IMR-90 (cell line): Measurements from ENCODE around the gene OR9A2. TPM values are rescaled to one million over a fixed set of nuclear protein-coding genes. Genes with fewer than 3 reads are reported as not detected.

Experiments used
- ATAC-seq: fragments of 200-7000 bp; cut with Tn5 transposase; 2 replicates; pipeline ENCODE4 v1.9.1; 2020; ENCODE audit warnings: low read depth, mild to moderate bottlenecking, moderate library complexity
- BruUV-seq: library from RNA; stranded (reverse); fragments of 400-500 nt; replicated peaks from 2 replicates; lab custom pipeline; 2021; lab: Mats Ljungman, UMichigan
- CTCF ChIA-PET: fragments of 300-600 bp; formaldehyde crosslinking; extraction: SDS; loops from one replicate; lab custom pipeline; 2021; ENCODE audit warnings: antibody characterized with exemption; lab: Yijun Ruan, JAX
- POLR2A ChIA-PET: fragments of 300-600 bp; sonication (Branson Sonifier 250); formaldehyde crosslinking; loops from one replicate; lab custom pipeline; 2022; ENCODE audit warnings: antibody characterized with exemption; ENCODE audit not compliant: unreplicated experiment; lab: Charles Lee
- DNase-seq: peaks from one replicate; pipeline ENCODE4 v3.0.0; 2013
- H2AFZ ChIP-seq: replicated peaks from 2 replicates; pipeline ENCODE3; 2013; ENCODE audit warnings: low read length, mild to moderate bottlenecking; ENCODE audit not compliant: poor library complexity
- H2AK5ac ChIP-seq: 2 replicates; pipeline ENCODE4 v1.6.1; 2013; ENCODE audit warnings: low read depth, low read length, inconsistent platforms
- H2AK9ac ChIP-seq: replicated peaks from 2 replicates; pipeline ENCODE3; 2013; ENCODE audit warnings: mild to moderate bottlenecking, low read depth, low read length, moderate library complexity; ENCODE audit not compliant: poor library complexity
- H2BK120ac ChIP-seq: 2 replicates; pipeline ENCODE4 v1.6.1; 2013; ENCODE audit warnings: low read depth, low read length, inconsistent platforms
- H2BK15ac ChIP-seq: 3 replicates; pipeline ENCODE4 v1.6.1; 2013; ENCODE audit warnings: low read depth, low read length, inconsistent platforms
- H2BK20ac ChIP-seq: 2 replicates; pipeline ENCODE4 v1.6.1; 2013; ENCODE audit warnings: low read depth, mild to moderate bottlenecking, inconsistent platforms, low read length, moderate library complexity
- H2BK5ac ChIP-seq: 2 replicates; pipeline ENCODE4 v1.6.1; 2013; ENCODE audit warnings: mild to moderate bottlenecking, low read depth, low read length, inconsistent platforms; ENCODE audit not compliant: poor library complexity, severe bottlenecking
- H3K14ac ChIP-seq: replicated peaks from 2 replicates; pipeline ENCODE4 v1.6.1; 2013; ENCODE audit warnings: low read depth, low read length, inconsistent platforms
- H3K18ac ChIP-seq: 2 replicates; pipeline ENCODE4 v1.6.1; 2013; ENCODE audit warnings: low read depth, low read length, control low read depth
- H3K23ac ChIP-seq: 2 replicates; pipeline ENCODE4 v1.6.1; 2013; ENCODE audit warnings: low read depth, low read length, inconsistent platforms
- H3K27ac ChIP-seq: 2 replicates; pipeline ENCODE4 v1.5.1; 2013; ENCODE audit warnings: mild to moderate bottlenecking, control low read depth, low read length; ENCODE audit not compliant: insufficient read depth
- H3K27me3 ChIP-seq: 2 replicates; pipeline ENCODE4 v1.6.1; 2013; ENCODE audit warnings: low read length; ENCODE audit not compliant: control insufficient read depth, insufficient read depth
- H3K36me3 ChIP-seq: 2 replicates; pipeline ENCODE4 v1.6.1; 2013; ENCODE audit warnings: low read length, mixed read lengths; ENCODE audit not compliant: control insufficient read depth, insufficient read depth
- H3K4ac ChIP-seq: 2 replicates; pipeline ENCODE4 v1.6.1; 2013; ENCODE audit warnings: low read depth, low read length, inconsistent platforms
- H3K4me1 ChIP-seq: 2 replicates; pipeline ENCODE4 v1.6.1; 2013; ENCODE audit warnings: low read length, mixed read lengths; ENCODE audit not compliant: control insufficient read depth, insufficient read depth
- H3K4me2 ChIP-seq: 2 replicates; pipeline ENCODE4 v1.6.1; 2013; ENCODE audit warnings: low read depth, mild to moderate bottlenecking, control low read depth, low read length, moderate library complexity
- H3K4me3 ChIP-seq: 2 replicates; pipeline ENCODE4 v1.5.1; 2013; ENCODE audit warnings: low read depth, mild to moderate bottlenecking, control low read depth, low read length, moderate library complexity; ENCODE audit not compliant: insufficient read depth
- H3K56ac ChIP-seq: 2 replicates; pipeline ENCODE4 v1.6.1; 2013; ENCODE audit warnings: low read length, inconsistent platforms; ENCODE audit not compliant: insufficient read depth; ENCODE audit errors: extremely low read depth
- H3K79me1 ChIP-seq, 2 experiments: 2 replicates each; pipeline ENCODE4 v1.6.1; 2013; ENCODE audit warnings: low read length in 2 of 2, inconsistent platforms in 1 of 2, low read depth in 1 of 2
- H3K9ac ChIP-seq: 2 replicates; pipeline ENCODE4 v1.6.1; 2013; ENCODE audit warnings: low read depth, low read length, control low read depth
- H3K9me1 ChIP-seq: 2 replicates; pipeline ENCODE4 v1.6.1; 2013; ENCODE audit warnings: low read length, inconsistent platforms; ENCODE audit not compliant: insufficient read depth
- H3K9me3 ChIP-seq: 2 replicates; pipeline ENCODE4 v1.6.1; 2013; ENCODE audit warnings: low read length; ENCODE audit not compliant: control insufficient read depth, insufficient read depth
- H4K20me1 ChIP-seq: 2 replicates; pipeline ENCODE4 v1.6.1; 2013; ENCODE audit warnings: low read length, inconsistent platforms; ENCODE audit not compliant: insufficient read depth
- H4K5ac ChIP-seq: 2 replicates; pipeline ENCODE4 v1.6.1; 2013; ENCODE audit warnings: mild to moderate bottlenecking, low read depth, low read length, control low read depth
- H4K8ac ChIP-seq, 2 experiments: 2 replicates each; pipeline ENCODE4 v1.6.1; 2013; ENCODE audit warnings: low read depth in 2 of 2, low read length in 2 of 2, control low read depth in 1 of 2, inconsistent platforms in 1 of 2
- H4K91ac ChIP-seq: 2 replicates; pipeline ENCODE4 v1.6.1; 2013; ENCODE audit warnings: low read depth, low read length, inconsistent platforms; ENCODE audit not compliant: insufficient read depth
- BHLHE40 ChIP-seq: fragments of 150-350 bp; IDR thresholded peaks from 2 replicates; pipeline ENCODE4 v1.6.1; 2016; ENCODE audit warnings: mild to moderate bottlenecking, low read depth, low read length
- RFX5 ChIP-seq: IDR thresholded peaks from 2 replicates; pipeline ENCODE4 v1.8.0; 2012; ENCODE audit warnings: low read depth, mild to moderate bottlenecking, low read length, moderate library complexity
- WGBS, 2 experiments: methylation state at CpG; one replicate each; pipeline versions ENCODE4 v1.1.5 to v1.1.7; 2013; ENCODE audit warnings: missing lambda C conversion rate in 2 of 2; ENCODE audit not compliant: insufficient read length in 1 of 2; ENCODE audit errors: extremely low coverage in 2 of 2; 5-methylcytosine and 5-hydroxymethylcytosine counted together
- dilution Hi-C: fragments of 300-500 bp; cut with HindIII; formaldehyde crosslinking; loops from one replicate; pipeline ENCODE4 v1.14.3; 2018; ENCODE audit warnings: low sequenced_read_pairs; ENCODE audit not compliant: unreplicated experiment
- in situ Hi-C: fragments of 300-500 bp; cut with MboI; formaldehyde crosslinking; loops from 3 replicates; pipeline ENCODE4 v1.14.3; 2019; ENCODE audit warnings: low sequenced_read_pairs, inconsistent platforms, mixed read lengths
- intact Hi-C: fragments of 100-400 bp; cut with micrococcal nuclease; formaldehyde crosslinking; loops from 2 replicates; pipeline ENCODE4 v1.10.0; 2022
- polyA plus RNA-seq, 3 experiments: library from polyadenylated mRNA; depleted of rRNA; stranded (reverse); fragments of >200 nt; gene quantifications; 2 replicates each; pipeline ENCODE4 v1.2.3, GENCODE V29; 2012; ENCODE audit warnings: low replicate concordance in 1 of 3
- total RNA-seq: library from RNA; depleted of rRNA; stranded (reverse); fragments of >200 nt; gene quantifications from 2 replicates; pipeline ENCODE4 v1.2.3, GENCODE V29; 2012

Gene OR9A2
- total and polyA plus RNA-seq, 2 of the 4 experiments (the other 2 are of a cell fraction): not detected

DNA sequence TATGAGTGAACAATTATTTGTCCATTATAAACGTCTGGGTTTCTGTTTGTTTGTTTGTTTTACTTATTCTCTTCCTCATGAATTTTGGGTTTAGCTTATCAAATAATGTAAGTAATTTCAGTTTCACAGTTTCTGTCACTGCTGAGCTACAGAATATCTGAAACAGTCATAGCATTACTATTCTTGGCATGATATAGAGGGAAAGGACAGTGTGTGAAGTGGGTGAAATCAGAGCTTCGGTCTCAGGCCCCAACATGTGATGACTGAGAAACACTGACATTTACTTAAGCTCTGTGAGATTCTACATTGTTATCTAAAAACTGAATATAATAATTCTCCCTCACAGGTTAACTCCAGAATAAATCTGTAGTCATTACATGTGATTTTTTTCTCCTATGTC, 16.5 kb upstream of the OR9A2 start:
- CTCF ChIA-PET: no interaction called here
- Histone ChIP-seq H4K91ac (no peak overlapping the region), H4K20me1 (no peaks in the 10 kb centered on the region), H2AK9ac (no peak overlapping the region), H3K27me3 (no peaks in the 10 kb centered on the region), H3K79me1 (no peaks in the 10 kb centered on the region), H3K4ac (no peak overlapping the region), H3K4me1 (no peaks in the 10 kb centered on the region), H4K5ac (no peak overlapping the region), H3K9me1 (no peaks in the 10 kb centered on the region), H2AFZ (no peak overlapping the region), H2BK5ac (no peak overlapping the region), H3K27ac (no peak overlapping the region), H4K8ac (no peak overlapping the region), H2BK20ac (no peak overlapping the region), H3K9me3 (peaks cover 4% of the 10 kb centered on the region; the same call in 1 of the 2 replicates), H2AK5ac (no peak overlapping the region), H3K23ac (no peak overlapping the region), H3K9ac (no peak overlapping the region), H3K4me3 (no peak overlapping the region), H3K36me3 (no peaks in the 10 kb centered on the region), H3K56ac (no peak overlapping the region), H3K14ac (no peak overlapping the region), H3K18ac (no peak overlapping the region), H2BK15ac (no peak overlapping the region), H2BK120ac (no peak overlapping the region), H3K4me2 (no peak overlapping the region)
- intact Hi-C loops: no loop called here
- in situ Hi-C loops: no loop called here
- dilution Hi-C loops: no loop called here
- WGBS, 2 experiments: no CpG with 5 or more reads among the region's 2 CpGs
- DNase-seq (no peak), ATAC-seq (no peak)
- no TSS peak for BruUV-seq
- POLR2A ChIA-PET: no interaction called here
- TF ChIP-seq BHLHE40 (no peak), RFX5 (no peak)
